GM21825 (cell line): ENCODE data around the gene SYT4.

Experiments used
- ATAC-seq: cut with Tn5 transposase; IDR thresholded peaks from one replicate; pipeline ENCODE4 v1.9.1; 2021; ENCODE audit warnings: mild to moderate bottlenecking, moderate library complexity; ENCODE audit not compliant: unreplicated experiment

Gene SYT4

DNA sequence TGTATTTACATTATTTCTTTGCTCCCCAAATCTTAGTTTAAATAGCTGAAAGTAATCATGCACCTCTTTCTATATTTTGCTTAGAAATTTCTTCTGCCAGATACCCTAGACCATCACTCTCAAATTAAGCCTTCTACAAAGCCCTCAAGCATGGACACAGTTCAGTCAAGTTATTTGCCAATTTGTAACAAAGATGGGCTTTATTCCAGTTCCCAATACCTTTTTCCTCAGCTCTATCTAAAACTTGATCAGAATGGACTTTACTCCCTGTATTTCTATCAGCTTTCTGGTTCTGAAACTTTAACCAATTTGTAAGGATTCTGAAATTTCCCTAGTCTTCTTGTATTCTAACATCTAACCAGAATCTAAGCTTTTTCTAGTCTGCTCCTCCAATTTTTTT lies 56.6 kb downstream of the SYT4 start:
- no peak for ATAC-seq
